HG03575 (cell line): ENCODE results near the gene PRKACA.

Experiments used
- ATAC-seq: cut with Tn5 transposase; IDR thresholded peaks from one replicate; pipeline ENCODE4 v1.9.1; 2021; ENCODE audit not compliant: unreplicated experiment, insufficient number of reproducible peaks, low FRiP score; ENCODE audit errors: extremely low read depth

PRKACA gene

GRCh38 chr19:14119644-14120496 is 2.3 kb upstream of the PRKACA start:
- no peak for ATAC-seq

DNA sequence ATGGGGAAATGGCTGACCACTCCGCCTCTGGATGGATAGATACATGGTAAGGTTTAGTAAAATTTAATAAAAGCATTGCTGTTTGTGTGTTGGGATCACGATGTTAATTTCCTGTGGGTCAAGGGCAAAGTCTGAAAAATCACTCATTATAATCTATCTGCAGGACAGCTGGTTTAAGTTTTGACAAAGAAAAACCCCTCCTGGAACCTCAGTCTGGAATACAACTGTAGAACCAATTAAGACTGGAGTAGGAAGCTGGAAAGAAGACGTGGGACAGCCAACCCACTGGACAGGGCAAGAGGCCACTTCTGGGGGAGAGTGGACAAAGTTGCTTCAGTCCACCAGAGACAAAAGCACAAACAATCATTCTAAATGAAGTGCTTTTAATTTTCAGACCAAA is 1.6 kb upstream of the PRKACA start:
- ATAC-seq: no peak

DNA sequence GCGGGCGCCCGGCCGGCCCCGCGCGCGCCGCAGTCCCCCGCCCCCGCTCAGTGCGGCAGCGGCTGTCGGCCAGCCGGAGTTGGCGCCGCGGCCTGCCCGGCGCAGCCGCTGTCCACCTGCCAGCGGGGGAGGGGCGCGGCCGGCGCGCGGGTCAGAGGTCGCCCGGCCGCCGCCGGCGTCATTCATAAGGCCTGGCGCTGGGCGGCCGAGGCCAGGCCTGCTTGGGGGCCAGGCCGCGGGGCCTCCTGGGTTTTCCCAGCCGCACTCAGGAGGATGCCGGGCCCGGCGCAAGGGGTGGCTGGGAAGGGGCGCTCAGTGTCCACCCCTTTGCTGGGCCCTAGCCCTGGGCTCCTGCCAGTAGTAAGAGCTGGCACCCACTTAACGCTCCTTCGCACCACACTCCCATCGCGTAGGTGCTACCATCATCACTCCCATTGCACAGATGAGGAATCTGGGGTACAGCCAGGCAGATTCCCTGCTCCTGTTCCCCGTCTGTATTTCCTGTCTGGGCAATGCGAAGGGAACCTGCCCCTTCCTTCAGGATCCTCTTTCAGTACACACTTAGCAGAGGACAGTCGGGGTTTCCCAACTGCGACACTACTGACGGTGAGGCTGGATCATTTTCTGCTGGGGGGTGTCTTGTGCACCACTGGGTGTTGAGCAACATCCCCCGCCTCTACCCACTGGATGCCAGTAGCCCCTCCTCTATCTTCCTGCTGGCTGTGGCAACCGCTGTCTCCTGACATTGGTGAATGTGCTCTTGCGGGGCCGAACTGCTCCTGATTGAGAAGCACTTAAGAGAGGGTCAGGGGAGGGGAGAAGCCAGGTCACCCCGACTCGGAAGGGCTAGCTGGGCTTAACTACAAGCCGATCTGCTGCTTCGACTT is 846 bp upstream of the PRKACA start:
- ATAC-seq: no peak

GRCh38 chr19:14116918-14117578 is 514 bp downstream of the PRKACA start:
- no peak for ATAC-seq

- no peak for ATAC-seq
Observed at GRCh38 chr19:14116525-14116917, 1.0 kb downstream of the PRKACA start.

DNA sequence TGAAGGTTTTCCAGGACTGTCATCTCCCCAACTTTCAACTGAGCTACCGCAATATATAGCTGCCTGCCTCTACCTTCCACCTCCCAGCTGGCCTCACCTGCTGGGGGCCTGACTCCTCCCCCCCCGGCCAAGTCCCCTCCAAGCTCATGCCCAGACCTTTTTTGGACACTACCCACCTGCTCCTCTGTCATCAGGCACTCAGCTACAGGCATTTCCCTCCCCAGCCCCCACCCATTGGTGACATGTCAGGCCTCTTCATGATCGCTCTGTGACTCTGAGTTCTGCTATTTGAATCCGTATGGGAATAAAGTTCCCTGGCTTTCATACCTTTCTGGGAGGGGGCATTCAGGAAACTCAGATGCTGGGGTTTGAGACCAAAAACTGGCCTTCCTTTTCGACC is 1.8 kb downstream of the PRKACA start:
- no peak for ATAC-seq

- no peak for ATAC-seq
Observed at GRCh38 chr19:14114854-14115253, 2.7 kb downstream of the PRKACA start.

GRCh38 chr19:14114439-14114838 is 3.1 kb downstream of the PRKACA start:
- ATAC-seq: no peak

- no peak for ATAC-seq
Observed at GRCh38 chr19:14113762-14114414, 3.7 kb downstream of the PRKACA start.

DNA sequence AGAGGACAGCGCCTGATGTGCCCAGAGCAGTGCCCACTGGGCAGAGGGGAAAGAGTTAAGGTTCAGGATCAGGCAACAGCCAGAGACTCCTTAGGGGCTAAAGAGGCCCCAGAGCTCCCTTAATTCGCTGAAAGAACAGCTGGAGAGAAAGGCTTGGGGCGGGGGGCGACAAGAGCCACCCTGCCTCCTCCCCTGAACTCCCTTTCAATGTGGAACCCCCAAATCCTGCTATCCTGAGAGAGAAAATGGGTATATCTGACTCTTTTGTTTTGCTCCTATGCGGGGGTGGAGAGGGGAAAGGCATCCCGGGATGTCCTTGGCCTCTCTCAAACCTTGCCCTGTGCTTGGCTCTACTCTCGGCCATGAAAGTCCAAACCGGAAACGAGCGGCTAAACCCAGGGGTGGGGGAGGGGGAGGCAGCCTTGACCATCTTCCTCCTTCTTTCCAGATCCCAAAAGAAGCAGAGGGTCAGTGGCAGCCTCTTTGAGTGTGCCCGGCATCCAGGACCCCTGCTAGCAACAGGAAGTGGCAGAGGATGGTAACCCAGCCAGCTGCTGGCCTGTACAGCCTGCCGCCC is 4.7 kb downstream of the PRKACA start:
- no peak for ATAC-seq

GRCh38 chr19:14112051-14112808 is 5.3 kb downstream of the PRKACA start:
- no peak for ATAC-seq

GRCh38 chr19:14111486-14111885 is 6.1 kb downstream of the PRKACA start:
- ATAC-seq: no peak

GRCh38 chr19:14110650-14111049 is 6.9 kb downstream of the PRKACA start:
- ATAC-seq: no peak

- no peak for ATAC-seq
Observed at GRCh38 chr19:14107581-14108461, 9.7 kb downstream of the PRKACA start.

- ATAC-seq: no peak
Observed at GRCh38 chr19:14106840-14107239, 10.7 kb downstream of the PRKACA start.

- no peak for ATAC-seq
Observed at GRCh38 chr19:14105680-14106079, 11.9 kb downstream of the PRKACA start.

GRCh38 chr19:14103310-14103709 is 14.3 kb downstream of the PRKACA start:
- no peak for ATAC-seq
